Central memory CD4-positive, alpha-beta T cell (primary cell): ENCODE results near the gene SIRT2.
A peak's percentile ranks its signal among the peaks of the same experiment; 100 is the strongest.
"Not testable (repeated sequence)": the region's sequence is repeated elsewhere in the genome, so short reads cannot be mapped to it uniquely, and the experiment has no call there.

Source experiments
- DNase-seq: peaks from one replicate; pipeline ENCODE4 v3.0.0; 2022

SIRT2 gene

GRCh38 chr19:38843175-38843758 lies 56.2 kb downstream of the SIRT2 start:
- DNase-seq: no peak

DNA sequence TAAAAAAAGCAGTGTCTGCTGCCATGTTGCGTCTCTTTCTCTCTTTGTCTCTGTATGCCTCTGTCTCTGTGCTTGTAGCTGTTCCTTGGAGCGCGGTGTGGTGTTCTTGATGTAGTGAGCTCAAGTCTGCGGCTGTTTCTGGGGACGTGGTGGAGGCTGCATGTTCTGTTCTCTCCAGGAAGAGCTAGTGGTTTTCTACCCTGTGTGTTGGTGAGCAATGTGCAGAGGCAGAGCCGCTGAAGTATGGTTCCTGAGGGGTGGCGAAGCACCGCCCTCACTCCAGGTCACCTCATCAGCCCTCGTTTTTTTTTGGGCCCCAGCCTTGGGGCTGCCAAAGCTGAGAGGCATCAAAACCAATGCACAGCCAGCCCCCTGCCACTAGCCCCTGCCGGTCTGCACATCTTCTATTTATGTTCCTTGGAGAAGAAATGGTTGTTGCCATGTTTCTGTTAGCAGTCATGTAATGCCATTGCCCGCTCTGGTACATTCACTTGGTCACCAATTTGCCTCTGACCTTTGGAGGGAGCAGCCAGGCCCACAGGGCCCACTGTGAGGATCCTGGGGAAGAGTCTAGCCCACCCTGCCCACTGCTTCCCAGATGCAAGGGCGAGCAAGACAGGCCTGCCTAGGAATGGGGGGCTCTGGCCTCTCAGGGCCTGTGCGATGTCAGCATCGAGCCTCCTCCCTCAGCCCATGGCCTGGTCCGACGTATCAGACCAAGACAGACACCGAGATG lies 56.8 kb downstream of the SIRT2 start:
- DNase-seq: peak; percentile 77

GRCh38 chr19:38841787-38842438 lies 57.5 kb downstream of the SIRT2 start:
- DNase-seq: peak; percentile 74

GRCh38 chr19:38841180-38841766 lies 58.1 kb downstream of the SIRT2 start:
- no peak for DNase-seq

GRCh38 chr19:38840583-38840968 lies 58.8 kb downstream of the SIRT2 start:
- DNase-seq: no peak

- DNase-seq: no peak
These were observed 59.4 kb downstream of the SIRT2 start for GRCh38 chr19:38839816-38840582.

DNA sequence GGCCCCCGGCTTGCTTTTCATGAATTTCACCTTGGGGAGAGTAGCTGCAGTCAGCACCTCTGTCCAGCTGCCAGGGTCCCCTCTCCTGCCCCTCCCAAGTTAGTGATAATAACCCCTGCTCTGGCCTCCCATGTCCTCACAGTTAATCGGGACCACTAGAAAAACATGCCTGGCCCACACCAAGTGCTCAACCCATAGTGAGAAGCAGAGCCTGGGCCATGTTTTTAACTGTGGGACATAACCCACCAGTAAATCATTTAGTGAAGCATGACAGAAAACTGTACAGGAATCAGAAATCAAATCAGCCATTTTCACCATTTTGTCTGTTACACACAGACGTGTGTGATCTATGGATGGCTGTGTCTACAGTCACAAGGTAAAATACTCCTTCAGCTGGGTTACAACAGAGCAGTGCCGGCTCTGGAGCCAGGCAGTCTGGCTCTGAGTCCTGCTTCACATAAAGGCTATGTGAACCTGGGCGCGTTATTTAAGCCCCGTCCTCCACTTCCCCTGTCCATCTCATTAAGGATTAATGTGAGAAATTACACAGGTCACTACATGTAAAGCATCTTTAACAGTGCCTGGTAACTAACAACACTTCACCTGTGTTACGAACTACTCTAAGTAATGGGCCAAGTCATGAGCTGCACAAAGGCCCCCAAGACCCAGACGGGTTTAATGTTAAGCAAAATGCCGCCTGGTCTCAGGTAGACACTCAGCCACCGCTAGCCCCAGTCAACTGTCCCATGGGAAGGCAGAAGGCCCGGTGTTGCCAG lies 60.2 kb downstream of the SIRT2 start:
- no peak for DNase-seq

- DNase-seq: no peak
These were observed 61.0 kb downstream of the SIRT2 start for GRCh38 chr19:38838208-38838985.

DNA sequence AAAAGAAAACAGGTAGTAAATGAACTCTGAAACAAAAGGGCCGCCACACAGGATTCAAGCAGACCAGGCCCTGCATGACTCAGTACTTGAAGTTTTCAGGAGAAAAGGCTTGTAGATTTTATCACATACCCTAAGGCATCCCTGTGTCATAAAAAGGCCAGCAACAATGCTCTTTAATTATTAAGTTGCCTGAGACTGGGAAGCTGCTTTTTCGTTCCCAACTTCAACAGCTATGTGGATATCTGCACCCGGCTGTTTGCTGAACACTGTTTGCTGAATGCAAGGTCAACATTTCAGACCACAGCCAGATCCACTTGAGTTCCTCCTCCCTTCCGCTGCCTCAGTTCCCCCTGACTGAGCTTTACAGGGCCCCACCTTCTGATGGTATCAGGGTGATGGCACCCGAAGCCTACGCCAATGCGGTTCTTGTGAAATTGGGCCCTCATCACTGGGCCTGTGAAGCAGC lies 61.7 kb downstream of the SIRT2 start:
- no peak for DNase-seq

- DNase-seq: no peak
These were observed 62.3 kb downstream of the SIRT2 start for GRCh38 chr19:38836983-38837626.

DNA sequence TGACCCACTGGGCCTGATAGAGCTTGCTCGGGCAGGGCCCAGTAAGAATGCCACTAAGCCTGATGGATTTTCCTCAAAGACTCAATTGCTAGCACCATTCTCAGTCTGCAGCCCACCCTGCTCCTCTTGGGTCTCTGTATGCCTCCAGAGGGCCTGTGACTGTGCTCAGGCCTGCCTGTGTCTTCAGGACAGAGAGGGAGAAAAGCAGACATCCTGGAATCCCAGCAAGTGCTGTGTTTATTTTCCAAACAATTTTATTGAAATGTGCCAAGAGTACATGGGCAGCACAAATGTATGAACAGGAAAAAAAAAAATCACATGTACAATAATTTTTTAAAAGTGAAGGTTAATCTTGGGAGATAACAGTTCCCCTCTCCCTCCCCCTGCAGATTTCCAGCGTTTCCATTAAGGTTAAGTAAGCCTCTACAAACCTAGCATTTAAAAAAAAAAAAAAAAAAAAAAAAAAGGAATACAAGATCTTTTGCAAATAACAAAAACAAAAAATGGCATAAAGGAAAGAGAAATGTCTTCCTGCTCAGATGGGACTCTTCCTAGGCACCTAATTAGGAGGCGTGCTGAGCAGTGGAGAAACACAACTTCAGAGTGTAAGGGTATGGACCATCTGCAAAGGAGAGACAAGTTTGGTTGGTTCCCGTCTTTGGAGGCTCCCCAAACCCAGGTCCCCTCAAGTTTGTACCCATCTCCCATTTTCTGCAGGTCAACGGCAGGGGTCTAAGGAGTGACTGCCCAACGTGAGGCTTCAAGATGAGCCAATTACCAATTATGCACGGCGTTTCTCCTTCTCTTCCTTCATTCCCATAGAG lies 63.0 kb downstream of the SIRT2 start:
- DNase-seq: no peak

DNA sequence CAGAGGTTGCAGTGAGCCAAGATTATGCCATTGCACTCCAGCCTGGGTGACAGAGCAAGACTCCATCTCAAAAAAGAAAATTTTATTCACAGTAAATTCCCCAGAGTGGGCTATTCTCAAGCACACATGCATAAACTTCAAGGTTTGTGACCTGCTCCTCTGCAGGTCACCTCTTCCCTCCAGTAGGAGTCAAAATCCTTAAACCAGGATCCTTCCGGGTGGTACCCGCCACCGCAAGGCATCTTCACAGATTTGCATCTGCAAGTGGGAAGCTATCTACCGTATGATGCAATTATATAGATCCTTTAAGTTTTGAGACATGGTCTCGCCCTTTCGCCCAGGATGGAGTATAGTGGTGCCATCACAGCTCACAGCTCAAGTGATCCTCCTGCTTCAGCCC lies 64.8 kb downstream of the SIRT2 start:
- DNase-seq: no peak

DNA sequence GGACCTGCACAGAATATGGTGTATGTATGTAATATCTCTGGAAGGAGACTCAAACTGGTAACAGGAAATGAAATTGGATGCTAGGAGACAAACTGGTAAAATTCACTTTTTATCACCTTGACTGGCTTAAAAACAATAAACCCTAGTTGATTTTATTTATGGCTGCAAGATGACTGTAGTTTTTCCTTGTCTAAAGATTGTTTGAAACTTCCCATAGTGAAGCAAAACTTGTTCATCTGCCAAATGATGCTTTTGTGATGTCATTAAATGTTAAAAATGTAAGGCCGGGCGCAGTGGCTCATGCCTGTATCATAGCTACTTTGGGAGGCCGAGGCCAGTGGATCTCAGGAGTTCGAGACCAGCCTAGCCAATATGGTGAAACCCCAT lies 65.3 kb downstream of the SIRT2 start:
- DNase-seq: no peak

DNA sequence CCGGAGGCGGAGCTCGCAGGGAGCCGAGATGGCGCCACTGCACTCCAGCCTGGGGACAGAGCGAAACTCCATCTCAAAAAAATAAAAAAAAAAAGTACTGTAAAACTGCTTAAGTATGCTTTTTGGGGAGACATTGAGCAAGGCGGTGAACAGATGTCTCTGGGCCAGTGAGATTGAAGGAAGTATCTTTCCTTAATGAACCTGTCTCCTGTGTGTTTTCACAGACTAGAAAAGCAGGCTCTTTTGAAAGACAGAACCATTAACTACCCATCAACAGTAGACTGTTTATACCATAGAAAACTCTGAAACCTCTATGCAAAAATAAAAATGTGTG lies 66.4 kb downstream of the SIRT2 start:
- DNase-seq: no peak

DNA sequence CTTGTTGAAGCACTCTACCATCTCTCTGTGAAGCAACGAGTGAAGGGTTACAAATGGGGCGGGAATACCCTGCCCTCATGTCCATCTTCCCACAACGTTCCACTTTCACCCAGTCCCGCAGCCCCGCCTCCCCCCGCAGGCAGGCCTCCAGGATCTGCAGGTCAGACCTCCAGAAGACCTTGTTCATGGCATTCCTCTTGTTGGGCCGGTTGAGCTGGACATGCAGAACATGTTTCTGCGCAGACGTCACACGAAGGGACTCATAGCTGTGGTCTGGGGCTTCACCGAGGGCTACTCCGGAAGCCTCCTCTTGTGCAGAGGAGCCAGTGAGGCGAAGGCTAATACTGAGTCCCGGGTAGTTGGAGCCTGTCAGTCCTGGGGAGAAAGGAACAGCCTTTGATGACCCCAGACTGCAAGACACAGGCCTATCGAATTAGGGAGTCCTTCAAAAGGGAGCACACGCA lies 68.2 kb downstream of the SIRT2 start:
- DNase-seq: no peak

DNA sequence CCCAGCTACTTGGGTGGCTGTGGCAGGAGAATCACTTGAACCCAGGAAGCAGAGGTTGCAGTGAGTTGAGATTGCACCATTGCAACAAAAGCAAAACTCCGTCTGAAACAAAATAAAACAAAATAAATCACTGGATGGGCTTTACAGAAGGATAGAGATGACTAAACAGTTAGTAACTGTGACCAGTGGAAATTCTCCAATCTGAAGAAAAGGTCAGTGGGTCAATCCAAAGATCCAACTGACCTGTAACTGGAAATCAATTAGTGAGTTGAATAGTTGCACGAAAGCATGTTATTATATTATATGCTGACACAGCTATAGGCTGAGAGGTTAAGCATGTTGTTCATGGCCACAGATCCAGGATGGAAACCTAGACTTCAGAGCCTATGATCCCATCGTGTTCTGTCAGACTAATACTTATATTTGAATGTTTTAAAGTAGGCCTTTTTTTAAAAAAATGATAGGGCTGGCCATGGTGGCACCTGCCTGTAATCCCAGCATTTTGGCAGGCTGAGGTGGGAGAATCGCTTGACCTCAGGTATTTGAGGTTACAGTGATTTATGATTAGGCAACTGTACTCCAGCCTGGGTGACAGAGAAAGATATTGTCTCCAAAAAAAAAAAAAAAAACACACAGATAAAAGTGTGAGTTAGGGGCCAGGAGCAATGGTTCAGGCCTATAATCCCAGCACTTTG lies 69.2 kb downstream of the SIRT2 start:
- DNase-seq: no peak

GRCh38 chr19:38829203-38829602 lies 70.2 kb downstream of the SIRT2 start:
- DNase-seq: not testable (repeated sequence)
